A549 (cell line): Measurements from ENCODE around the gene MAP2K6. TPM values are rescaled to one million over a fixed set of nuclear protein-coding genes. Genes with fewer than 3 reads are reported as not detected.
A peak's percentile ranks its signal among the peaks of the same experiment; 100 is the strongest.

Experiments used
- ATAC-seq, 2 experiments: fragments of 200-7000 bp in 1 of 2; fragments of >200 bp in 1 of 2; cut with Nextera tagmentation in 1 of 2; cut with Tn5 transposase in 1 of 2; 3 replicates each; pipeline versions ENCODE4 v1.8.0 to v1.9.1; 2018 to 2020; ENCODE audit warnings: mild to moderate bottlenecking in 1 of 2, moderate library complexity in 1 of 2
- CTCF ChIA-PET: fragments of 300-600 bp; sonication (Branson Sonifier 250); formaldehyde crosslinking; extraction: SDS; loops from one replicate; lab custom pipeline; 2021; ENCODE audit warnings: antibody characterized with exemption, inconsistent platforms; lab: Yijun Ruan, JAX
- POLR2A ChIA-PET: fragments of 350-600 bp; formaldehyde crosslinking; extraction: SDS; loops from one replicate; lab custom pipeline; 2021; ENCODE audit warnings: antibody characterized with exemption, inconsistent platforms; lab: Yijun Ruan, JAX
- DNase-seq, 2 experiments: peaks; one replicate each; pipeline versions ENCODE4 v3.0.0 to v3.0.0-alpha.2; 2011 to 2016; ENCODE audit warnings: low read depth in 1 of 2, low spot score in 1 of 2
- FAIRE-seq: peaks from 2 replicates; lab custom pipeline; 2011; peaks lifted over from hg19 to GRCh38; lab: Jason Lieb, UNC
- H3K27ac ChIP-seq, 2 experiments: fragments of >200 bp; sonication (Bioruptor Twin); formaldehyde crosslinking; 3 replicates each; pipeline ENCODE4 v1.5.1; 2016 to 2017
- H3K4me1 ChIP-seq: fragments of >200 bp; sonication (Bioruptor Twin); formaldehyde crosslinking; 3 replicates; pipeline ENCODE4 v1.6.1; 2016
- H3K4me2 ChIP-seq: fragments of >200 bp; sonication (Bioruptor Twin); formaldehyde crosslinking; 3 replicates; pipeline ENCODE4 v1.6.1; 2016
- H3K4me3 ChIP-seq: fragments of >200 bp; sonication (Bioruptor Twin); formaldehyde crosslinking; 3 replicates; pipeline ENCODE4 v1.5.1; 2016
- H3K9me3 ChIP-seq: fragments of >200 bp; sonication (Bioruptor Twin); formaldehyde crosslinking; 3 replicates; pipeline ENCODE4 v1.6.1; 2016
- BHLHE40 ChIP-seq: IDR thresholded peaks from 2 replicates; pipeline ENCODE4 v1.6.1; 2012; ENCODE audit warnings: low read depth, low read length, inconsistent platforms
- CBX8 ChIP-seq: fragments of 200-600 bp; sonication (generic); IDR thresholded peaks from 2 replicates; pipeline ENCODE4 v1.6.1; 2016
- CHD2 ChIP-seq: fragments of 150-350 bp; IDR thresholded peaks from 2 replicates; pipeline ENCODE4 v1.6.1; 2014; ENCODE audit warnings: low read length; ENCODE audit not compliant: partially characterized antibody
- EHMT2 ChIP-seq: fragments of 200-600 bp; sonication (generic); IDR thresholded peaks from 2 replicates; pipeline ENCODE4 v1.6.1; 2016; ENCODE audit warnings: antibody characterized with exemption, low read depth, mild to moderate bottlenecking, moderate library complexity
- EP300 ChIP-seq, 2 experiments: fragments of >200 bp; sonication (Bioruptor Twin); formaldehyde crosslinking; IDR thresholded peaks; 2 replicates in 1 of 2; 3 replicates in 1 of 2; pipeline ENCODE4 v1.6.1; 2016 to 2017
- ESRRA ChIP-seq: fragments of 150-350 bp; IDR thresholded peaks from 2 replicates; pipeline ENCODE4 v1.6.1; 2014; ENCODE audit warnings: mild to moderate bottlenecking, low read length, borderline replicate concordance
- FOXS1 ChIP-seq: fragments of 250-450 bp; sonication (Bioruptor Pico); IDR thresholded peaks from 2 replicates; pipeline ENCODE4 v1.5.0; 2020; ENCODE audit warnings: mild to moderate bottlenecking, moderate library complexity
- HDAC2 ChIP-seq: fragments of 200-600 bp; sonication (generic); IDR thresholded peaks from 2 replicates; pipeline ENCODE4 v1.6.1; 2016
- HOXA7 ChIP-seq: fragments of 250-450 bp; sonication (Bioruptor Pico); IDR thresholded peaks from 2 replicates; pipeline ENCODE4 v1.5.0; 2020; ENCODE audit warnings: mild to moderate bottlenecking, moderate library complexity
- HOXB13 ChIP-seq: fragments of 250-450 bp; sonication (Bioruptor Pico); IDR thresholded peaks from 2 replicates; pipeline ENCODE4 v1.5.0; 2020; ENCODE audit warnings: low read depth, mild to moderate bottlenecking, moderate library complexity
- HOXB5 ChIP-seq: fragments of 250-450 bp; sonication (Bioruptor Pico); IDR thresholded peaks from 2 replicates; pipeline ENCODE4 v1.5.0; 2020; ENCODE audit warnings: mild to moderate bottlenecking, moderate library complexity
- KDM1A ChIP-seq: fragments of 200-600 bp; sonication (generic); IDR thresholded peaks from 2 replicates; pipeline ENCODE4 v1.6.1; 2016; ENCODE audit warnings: low read depth, mild to moderate bottlenecking
- NFE2L2 ChIP-seq: fragments of 150-350 bp; conservative IDR thresholded peaks from 2 replicates; pipeline ENCODE4 v1.6.1; 2014; ENCODE audit warnings: low read length
- NR3C1 ChIP-seq: fragments of >200 bp; sonication (Bioruptor Twin); formaldehyde crosslinking; IDR thresholded peaks from 3 replicates; pipeline ENCODE4 v1.6.1; 2017
- PHF8 ChIP-seq: fragments of 200-600 bp; sonication (generic); IDR thresholded peaks from 2 replicates; pipeline ENCODE4 v1.6.1; 2016; ENCODE audit warnings: low read depth, mild to moderate bottlenecking, antibody characterized with exemption, moderate library complexity, borderline replicate concordance
- RARB ChIP-seq: fragments of 250-450 bp; sonication (Bioruptor Pico); IDR thresholded peaks from 2 replicates; pipeline ENCODE4 v1.8.0; 2021; ENCODE audit warnings: mild to moderate bottlenecking, moderate library complexity
- SMC3 ChIP-seq: fragments of >200 bp; sonication (Bioruptor Twin); formaldehyde crosslinking; IDR thresholded peaks from 3 replicates; pipeline ENCODE4 v1.6.1; 2018; ENCODE audit warnings: inconsistent platforms
- TP53 ChIP-seq: fragments of 250-450 bp; sonication (Bioruptor Pico); IDR thresholded peaks from 2 replicates; pipeline ENCODE4 v1.5.0; 2021; ENCODE audit warnings: mild to moderate bottlenecking, moderate library complexity
- ZNF302 ChIP-seq: fragments of 250-450 bp; sonication (Bioruptor Pico); IDR thresholded peaks from 2 replicates; pipeline ENCODE4 v1.9.0; 2021; ENCODE audit warnings: inconsistent platforms, mild to moderate bottlenecking, moderate library complexity
- ZSCAN20 ChIP-seq: fragments of 250-450 bp; sonication (Bioruptor Pico); IDR thresholded peaks from 2 replicates; pipeline ENCODE4 v1.8.0; 2022; ENCODE audit warnings: mild to moderate bottlenecking, moderate library complexity
- WGBS: methylation state at CpG from one replicate; pipeline ENCODE4 v1.1.6; 2017; ENCODE audit errors: missing lambda C conversion rate; 5-methylcytosine and 5-hydroxymethylcytosine counted together
- polyA plus RNA-seq, 4 experiments: library from polyadenylated mRNA; depleted of rRNA in 3 of 4; stranded (reverse); fragments of >200 nt; fragmentation: RNase III in 1 of 4; extraction: RNeasy Plus Mini Kit Qiagen cat#74134 plus additional on column Dnase treatment in 1 of 4; gene quantifications; 2 replicates in 3 of 4; 3 replicates in 1 of 4; pipeline ENCODE4 v1.2.3, GENCODE V29; 2011 to 2017
- TF ChIP-seq, protein P1 (sequence below): fragments of 200-600 bp; sonication (generic); IDR thresholded peaks from 2 replicates; pipeline ENCODE4 v1.6.1; 2016; ENCODE audit warnings: antibody characterized with exemption, mild to moderate bottlenecking, moderate library complexity
- TF ChIP-seq, protein P2 (sequence below): fragments of >200 bp; sonication (Bioruptor Twin); formaldehyde crosslinking; IDR thresholded peaks from 3 replicates; pipeline ENCODE4 v1.6.1; 2016
- TF ChIP-seq, protein P3 (sequence below): IDR thresholded peaks from 2 replicates; pipeline ENCODE4 v1.6.1; 2012; ENCODE audit warnings: low read depth, borderline replicate concordance
- TF ChIP-seq, protein P4 (sequence below): fragments of 450-650 bp; IDR thresholded peaks from 2 replicates; pipeline ENCODE4 v1.6.1; 2014; ENCODE audit warnings: antibody characterized with exemption
- TF ChIP-seq, protein P5 (sequence below): fragments of 250-450 bp; sonication (Bioruptor Pico); IDR thresholded peaks from 2 replicates; pipeline ENCODE4 v1.5.0; 2020; ENCODE audit warnings: low read depth, mild to moderate bottlenecking, moderate library complexity
- TF ChIP-seq, protein P6 (sequence below): fragments of 250-450 bp; sonication (Bioruptor Pico); IDR thresholded peaks from 2 replicates; pipeline ENCODE4 v1.5.0; 2021; ENCODE audit warnings: mild to moderate bottlenecking, moderate library complexity, borderline replicate concordance

Gene MAP2K6
- polyA plus RNA-seq, 2 of the 4 experiments (the other 2 are of a cell fraction) = 20.2 to 20.7 TPM

DNA sequence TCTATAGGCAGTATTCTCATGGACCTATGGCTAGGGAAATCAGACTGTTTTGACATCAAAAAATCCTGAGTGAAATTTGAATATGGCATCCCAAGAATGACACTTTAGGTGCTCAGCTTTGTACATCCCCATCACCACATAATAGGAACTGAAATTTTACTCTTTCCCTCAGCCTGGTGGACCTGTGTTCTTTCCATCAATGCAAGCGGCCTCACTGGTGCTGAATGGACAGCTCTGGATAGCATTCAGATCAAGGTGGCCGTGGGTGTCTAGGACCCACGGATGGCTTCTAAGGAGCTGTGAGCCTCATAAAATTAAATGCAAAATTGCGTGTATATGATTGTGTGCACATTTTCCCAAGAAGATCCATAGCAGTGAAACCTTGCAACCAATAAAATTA lies 152.6 kb downstream of the MAP2K6 start:
- Histone ChIP-seq H3K9me3 (no peaks in the 10 kb centered on the region), H3K4me3 (no peak overlapping the region), H3K4me2 (no peak overlapping the region), H3K27ac (no peak overlapping the region), H3K4me1 (no peaks in the 10 kb centered on the region)
- no peak for FAIRE-seq
- TF ChIP-seq TP53 = no peak
- TF ChIP-seq, protein P1, sequence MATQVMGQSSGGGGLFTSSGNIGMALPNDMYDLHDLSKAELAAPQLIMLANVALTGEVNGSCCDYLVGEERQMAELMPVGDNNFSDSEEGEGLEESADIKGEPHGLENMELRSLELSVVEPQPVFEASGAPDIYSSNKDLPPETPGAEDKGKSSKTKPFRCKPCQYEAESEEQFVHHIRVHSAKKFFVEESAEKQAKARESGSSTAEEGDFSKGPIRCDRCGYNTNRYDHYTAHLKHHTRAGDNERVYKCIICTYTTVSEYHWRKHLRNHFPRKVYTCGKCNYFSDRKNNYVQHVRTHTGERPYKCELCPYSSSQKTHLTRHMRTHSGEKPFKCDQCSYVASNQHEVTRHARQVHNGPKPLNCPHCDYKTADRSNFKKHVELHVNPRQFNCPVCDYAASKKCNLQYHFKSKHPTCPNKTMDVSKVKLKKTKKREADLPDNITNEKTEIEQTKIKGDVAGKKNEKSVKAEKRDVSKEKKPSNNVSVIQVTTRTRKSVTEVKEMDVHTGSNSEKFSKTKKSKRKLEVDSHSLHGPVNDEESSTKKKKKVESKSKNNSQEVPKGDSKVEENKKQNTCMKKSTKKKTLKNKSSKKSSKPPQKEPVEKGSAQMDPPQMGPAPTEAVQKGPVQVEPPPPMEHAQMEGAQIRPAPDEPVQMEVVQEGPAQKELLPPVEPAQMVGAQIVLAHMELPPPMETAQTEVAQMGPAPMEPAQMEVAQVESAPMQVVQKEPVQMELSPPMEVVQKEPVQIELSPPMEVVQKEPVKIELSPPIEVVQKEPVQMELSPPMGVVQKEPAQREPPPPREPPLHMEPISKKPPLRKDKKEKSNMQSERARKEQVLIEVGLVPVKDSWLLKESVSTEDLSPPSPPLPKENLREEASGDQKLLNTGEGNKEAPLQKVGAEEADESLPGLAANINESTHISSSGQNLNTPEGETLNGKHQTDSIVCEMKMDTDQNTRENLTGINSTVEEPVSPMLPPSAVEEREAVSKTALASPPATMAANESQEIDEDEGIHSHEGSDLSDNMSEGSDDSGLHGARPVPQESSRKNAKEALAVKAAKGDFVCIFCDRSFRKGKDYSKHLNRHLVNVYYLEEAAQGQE = peak; percentile 76
- ATAC-seq = no peak
- WGBS = 58% methylated on average over 4 of the region's 4 CpGs
- CTCF ChIA-PET = interaction anchor here (0.7 to 3.1 kb wide), 7 partner anchors 8 to 1062 kb away, joined by 3 to 15 read pairs (median 4); no protein-coding TSS in a partner anchor
- POLR2A ChIA-PET = no interaction called here
- no peak for DNase-seq

DNA sequence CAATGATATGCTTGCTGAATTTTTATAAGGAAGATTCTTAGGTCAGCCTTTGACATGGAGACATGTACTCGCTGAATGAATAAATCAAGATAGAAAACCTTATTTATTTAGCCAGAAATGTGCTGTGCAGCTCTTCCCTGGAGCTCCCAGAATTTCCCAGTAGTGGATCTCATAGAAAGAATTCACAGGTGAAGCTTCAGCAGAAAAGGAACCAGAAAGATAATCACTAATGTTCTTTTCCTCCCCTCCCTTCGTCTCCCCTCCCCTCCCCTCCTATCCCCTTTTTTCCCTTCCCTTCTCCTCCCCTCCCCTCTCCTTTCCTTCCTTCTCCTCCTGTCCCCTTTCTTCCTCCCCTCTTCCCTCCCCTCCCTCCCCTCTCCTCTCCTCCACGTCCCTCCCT lies 158.2 kb downstream of the MAP2K6 start:
- DNase-seq (no peak), FAIRE-seq (no peak), ATAC-seq (no peak)
- POLR2A ChIA-PET = no interaction called here
- WGBS = 79% methylated on average over 3 of the region's 3 CpGs
- H3K4me3 ChIP-seq = no peak overlapping the region
- TF ChIP-seq, protein P2, sequence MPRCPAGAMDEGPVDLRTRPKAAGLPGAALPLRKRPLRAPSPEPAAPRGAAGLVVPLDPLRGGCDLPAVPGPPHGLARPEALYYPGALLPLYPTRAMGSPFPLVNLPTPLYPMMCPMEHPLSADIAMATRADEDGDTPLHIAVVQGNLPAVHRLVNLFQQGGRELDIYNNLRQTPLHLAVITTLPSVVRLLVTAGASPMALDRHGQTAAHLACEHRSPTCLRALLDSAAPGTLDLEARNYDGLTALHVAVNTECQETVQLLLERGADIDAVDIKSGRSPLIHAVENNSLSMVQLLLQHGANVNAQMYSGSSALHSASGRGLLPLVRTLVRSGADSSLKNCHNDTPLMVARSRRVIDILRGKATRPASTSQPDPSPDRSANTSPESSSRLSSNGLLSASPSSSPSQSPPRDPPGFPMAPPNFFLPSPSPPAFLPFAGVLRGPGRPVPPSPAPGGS = no peak
- TF ChIP-seq PHF8 = no peak
- no peak for TF ChIP-seq HOXA7 (CRISPR knock-in tag)
- TF ChIP-seq SMC3 = no peak
- no peak for TF ChIP-seq HOXB5 (CRISPR knock-in tag)
- no peak for TF ChIP-seq HOXB13
- TF ChIP-seq FOXS1 (CRISPR knock-in tag) = no peak
- TF ChIP-seq ESRRA = no peak
- no peak for TF ChIP-seq CHD2
- TF ChIP-seq RARB (CRISPR knock-in tag) = no peak
- no peak for TF ChIP-seq NR3C1
- TF ChIP-seq, protein P3, sequence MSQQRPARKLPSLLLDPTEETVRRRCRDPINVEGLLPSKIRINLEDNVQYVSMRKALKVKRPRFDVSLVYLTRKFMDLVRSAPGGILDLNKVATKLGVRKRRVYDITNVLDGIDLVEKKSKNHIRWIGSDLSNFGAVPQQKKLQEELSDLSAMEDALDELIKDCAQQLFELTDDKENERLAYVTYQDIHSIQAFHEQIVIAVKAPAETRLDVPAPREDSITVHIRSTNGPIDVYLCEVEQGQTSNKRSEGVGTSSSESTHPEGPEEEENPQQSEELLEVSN = no peak
- H3K4me2 ChIP-seq = no peak overlapping the region
- H3K4me1 ChIP-seq = peaks cover 31% of the 10 kb centered on the region
- peak overlapping the region; percentile 65 to 72; a peak in 4 of 6 replicates for H3K27ac ChIP-seq
- CTCF ChIA-PET = no interaction called here
- no peaks in the 10 kb centered on the region for H3K9me3 ChIP-seq

DNA sequence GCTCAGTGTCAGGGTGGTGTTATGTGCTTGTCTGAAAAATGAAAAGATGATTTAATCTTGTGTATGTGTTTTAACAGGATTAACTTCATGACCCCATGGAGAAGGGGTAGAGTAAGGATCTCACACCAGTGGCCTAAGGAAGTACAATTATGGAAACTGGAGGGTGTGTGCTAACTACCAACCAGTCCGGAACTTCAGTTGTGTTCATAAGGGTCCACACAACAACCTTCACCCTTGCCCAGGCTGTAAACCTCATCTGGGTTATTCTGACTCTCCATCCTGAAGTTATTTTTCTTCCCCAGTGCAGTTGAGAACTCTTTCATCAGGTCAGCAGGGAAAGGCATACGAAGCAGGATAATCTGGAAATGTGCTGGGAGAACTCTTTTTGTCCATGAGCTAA lies 158.9 kb downstream of the MAP2K6 start:
- Histone ChIP-seq H3K4me3 (no peak overlapping the region), H3K4me2 (peak overlapping the region; percentile 75), H3K27ac (peak overlapping the region; percentile 65 to 72), H3K9me3 (no peaks in the 10 kb centered on the region), H3K4me1 (peaks cover 36% of the 10 kb centered on the region)
- FAIRE-seq (no peak), DNase-seq (no peak), ATAC-seq (no peak)
- ChIA-PET POLR2A (no interaction called here), CTCF (interaction anchor here (1.8 kb wide), 1 partner anchor 34 kb away, joined by 3 read pairs; no protein-coding TSS in a partner anchor)
- 79% methylated on average over 2 of the region's 2 CpGs for WGBS
- TF ChIP-seq ZNF302 (CRISPR knock-in tag) = no peak
- TF ChIP-seq KDM1A = no peak
- TF ChIP-seq HOXB5 (CRISPR knock-in tag) = no peak
- TF ChIP-seq EP300 (IDR thresholded peaks at IDR 0.05) = no peak
- no peak for TF ChIP-seq EHMT2
- TF ChIP-seq HDAC2 = no peak
- TF ChIP-seq, protein P4, sequence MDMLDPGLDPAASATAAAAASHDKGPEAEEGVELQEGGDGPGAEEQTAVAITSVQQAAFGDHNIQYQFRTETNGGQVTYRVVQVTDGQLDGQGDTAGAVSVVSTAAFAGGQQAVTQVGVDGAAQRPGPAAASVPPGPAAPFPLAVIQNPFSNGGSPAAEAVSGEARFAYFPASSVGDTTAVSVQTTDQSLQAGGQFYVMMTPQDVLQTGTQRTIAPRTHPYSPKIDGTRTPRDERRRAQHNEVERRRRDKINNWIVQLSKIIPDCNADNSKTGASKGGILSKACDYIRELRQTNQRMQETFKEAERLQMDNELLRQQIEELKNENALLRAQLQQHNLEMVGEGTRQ = no peak
- no peak for TF ChIP-seq PHF8
- TF ChIP-seq, protein P5, sequence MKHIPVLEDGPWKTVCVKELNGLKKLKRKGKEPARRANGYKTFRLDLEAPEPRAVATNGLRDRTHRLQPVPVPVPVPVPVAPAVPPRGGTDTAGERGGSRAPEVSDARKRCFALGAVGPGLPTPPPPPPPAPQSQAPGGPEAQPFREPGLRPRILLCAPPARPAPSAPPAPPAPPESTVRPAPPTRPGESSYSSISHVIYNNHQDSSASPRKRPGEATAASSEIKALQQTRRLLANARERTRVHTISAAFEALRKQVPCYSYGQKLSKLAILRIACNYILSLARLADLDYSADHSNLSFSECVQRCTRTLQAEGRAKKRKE (CRISPR knock-in tag) = no peak
- no peak for TF ChIP-seq ZSCAN20 (CRISPR knock-in tag)
- no peak for TF ChIP-seq BHLHE40
- no peak for TF ChIP-seq SMC3
- no peak for TF ChIP-seq CBX8
- TF ChIP-seq, protein P6, sequence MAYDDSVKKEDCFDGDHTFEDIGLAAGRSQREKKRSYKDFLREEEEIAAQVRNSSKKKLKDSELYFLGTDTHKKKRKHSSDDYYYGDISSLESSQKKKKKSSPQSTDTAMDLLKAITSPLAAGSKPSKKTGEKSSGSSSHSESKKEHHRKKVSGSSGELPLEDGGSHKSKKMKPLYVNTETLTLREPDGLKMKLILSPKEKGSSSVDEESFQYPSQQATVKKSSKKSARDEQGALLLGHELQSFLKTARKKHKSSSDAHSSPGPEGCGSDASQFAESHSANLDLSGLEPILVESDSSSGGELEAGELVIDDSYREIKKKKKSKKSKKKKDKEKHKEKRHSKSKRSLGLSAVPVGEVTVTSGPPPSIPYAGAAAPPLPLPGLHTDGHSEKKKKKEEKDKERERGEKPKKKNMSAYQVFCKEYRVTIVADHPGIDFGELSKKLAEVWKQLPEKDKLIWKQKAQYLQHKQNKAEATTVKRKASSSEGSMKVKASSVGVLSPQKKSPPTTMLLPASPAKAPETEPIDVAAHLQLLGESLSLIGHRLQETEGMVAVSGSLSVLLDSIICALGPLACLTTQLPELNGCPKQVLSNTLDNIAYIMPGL (CRISPR knock-in tag) = no peak
- no peak for TF ChIP-seq NFE2L2
